ENCODE data around the gene SRD5A1. TPM values are rescaled to one million over a fixed set of nuclear protein-coding genes. Genes with fewer than 3 reads are reported as not detected.
"Not testable (repeated sequence)": the region's sequence is repeated elsewhere in the genome, so short reads cannot be mapped to it uniquely, and the experiment has no call there.

The SRD5A1 gene
- total RNA-seq, 1 donor from 2014 or later: 31.3 TPM

DNA sequence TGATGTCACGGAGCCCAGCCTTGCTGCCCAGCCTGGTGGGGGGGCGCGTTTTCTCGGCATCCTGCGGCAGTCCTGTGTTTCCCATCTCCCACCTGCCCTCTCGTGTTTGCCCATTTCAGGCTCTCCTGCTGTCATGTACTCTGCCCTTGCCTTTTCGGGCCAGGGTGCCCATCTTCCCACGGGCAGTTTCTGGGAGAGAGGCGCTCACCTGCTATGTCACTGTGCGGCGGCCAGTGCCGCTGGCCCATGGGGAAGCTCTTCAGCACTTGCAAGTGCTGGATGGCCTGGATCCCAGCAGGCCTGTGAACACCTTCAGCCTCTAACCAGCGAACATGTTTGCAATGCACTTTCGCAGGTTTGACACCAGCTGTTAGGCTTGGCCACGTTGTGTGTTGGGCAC lies 33.5 kb downstream of the SRD5A1 start:
- no peak overlapping the region for H3K27ac Mint-ChIP-seq (ENCODE audit: unreplicated experiment)
- DNase-seq (ENCODE audit: low read depth, low spot score): no peak
- H3K4me3 Mint-ChIP-seq: no peak overlapping the region
- peaks cover 26% of the 10 kb centered on the region for H3K36me3 Mint-ChIP-seq (ENCODE audit: low read depth)
- TF ChIP-seq, protein P1, sequence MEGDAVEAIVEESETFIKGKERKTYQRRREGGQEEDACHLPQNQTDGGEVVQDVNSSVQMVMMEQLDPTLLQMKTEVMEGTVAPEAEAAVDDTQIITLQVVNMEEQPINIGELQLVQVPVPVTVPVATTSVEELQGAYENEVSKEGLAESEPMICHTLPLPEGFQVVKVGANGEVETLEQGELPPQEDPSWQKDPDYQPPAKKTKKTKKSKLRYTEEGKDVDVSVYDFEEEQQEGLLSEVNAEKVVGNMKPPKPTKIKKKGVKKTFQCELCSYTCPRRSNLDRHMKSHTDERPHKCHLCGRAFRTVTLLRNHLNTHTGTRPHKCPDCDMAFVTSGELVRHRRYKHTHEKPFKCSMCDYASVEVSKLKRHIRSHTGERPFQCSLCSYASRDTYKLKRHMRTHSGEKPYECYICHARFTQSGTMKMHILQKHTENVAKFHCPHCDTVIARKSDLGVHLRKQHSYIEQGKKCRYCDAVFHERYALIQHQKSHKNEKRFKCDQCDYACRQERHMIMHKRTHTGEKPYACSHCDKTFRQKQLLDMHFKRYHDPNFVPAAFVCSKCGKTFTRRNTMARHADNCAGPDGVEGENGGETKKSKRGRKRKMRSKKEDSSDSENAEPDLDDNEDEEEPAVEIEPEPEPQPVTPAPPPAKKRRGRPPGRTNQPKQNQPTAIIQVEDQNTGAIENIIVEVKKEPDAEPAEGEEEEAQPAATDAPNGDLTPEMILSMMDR (conservative IDR thresholded peaks at IDR 0.05): no peak
- H3K4me1 Mint-ChIP-seq: no peaks in the 10 kb centered on the region
- H3K9me3 Mint-ChIP-seq: no peaks in the 10 kb centered on the region
- H3K27me3 Mint-ChIP-seq (ENCODE audit: low read depth): no peaks in the 10 kb centered on the region

DNA sequence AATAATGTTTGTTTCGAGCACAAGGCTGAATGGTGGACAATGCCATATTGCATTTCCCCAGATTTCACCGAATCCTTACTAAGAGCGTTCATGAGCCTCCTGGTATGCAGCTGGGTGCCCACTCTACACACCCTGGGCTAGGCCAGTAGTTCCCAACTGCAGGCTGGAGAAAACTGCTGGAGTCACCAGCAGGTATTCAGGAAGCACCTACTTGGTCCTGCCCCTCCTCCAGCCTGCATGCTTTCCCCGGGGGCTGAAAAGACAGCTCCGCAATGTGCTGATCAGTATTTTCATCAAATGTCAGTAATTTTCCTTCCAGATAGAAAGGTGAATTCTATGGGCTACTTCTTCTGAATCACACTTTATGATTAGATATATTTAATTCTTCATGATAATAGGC lies 34.4 kb downstream of the SRD5A1 start:
- TF ChIP-seq, protein P1 (conservative IDR thresholded peaks at IDR 0.05): no peak
- Mint-ChIP-seq H3K36me3 (ENCODE audit: low read depth) (peaks cover 28% of the 10 kb centered on the region), H3K4me3 (no peak overlapping the region), H3K27ac (ENCODE audit: unreplicated experiment) (no peak overlapping the region), H3K9me3 (no peaks in the 10 kb centered on the region), H3K27me3 (ENCODE audit: low read depth) (no peaks in the 10 kb centered on the region), H3K4me1 (no peaks in the 10 kb centered on the region)
- no peak for DNase-seq (ENCODE audit: low read depth, low spot score)

DNA sequence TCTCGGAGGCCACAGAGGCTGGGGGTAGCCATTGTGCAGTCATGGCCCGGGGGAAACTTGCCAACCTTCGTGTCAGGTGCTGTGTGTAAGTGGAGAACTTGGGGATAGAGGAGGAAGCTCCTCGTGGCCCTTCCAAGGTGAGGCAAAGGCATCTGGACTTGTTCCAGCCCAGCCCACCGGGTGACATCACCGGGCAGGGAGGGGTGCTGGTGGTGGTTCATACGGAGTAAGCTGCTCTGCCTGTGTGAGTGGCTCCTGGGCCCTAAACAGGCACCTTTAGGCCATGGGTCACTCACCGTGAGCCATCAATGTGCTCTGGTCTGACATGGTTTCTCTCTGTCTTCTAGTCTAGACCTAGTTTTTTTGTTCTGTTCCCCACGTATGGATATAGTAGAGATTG lies 35.5 kb downstream of the SRD5A1 start:
- not testable (repeated sequence) for H3K9me3 Mint-ChIP-seq; H3K27ac Mint-ChIP-seq (ENCODE audit: unreplicated experiment); H3K4me3 Mint-ChIP-seq; H3K4me1 Mint-ChIP-seq; H3K27me3 Mint-ChIP-seq (ENCODE audit: low read depth); DNase-seq (ENCODE audit: low read depth, low spot score)
- H3K36me3 Mint-ChIP-seq (ENCODE audit: low read depth): peaks cover 39% of the 10 kb centered on the region

DNA sequence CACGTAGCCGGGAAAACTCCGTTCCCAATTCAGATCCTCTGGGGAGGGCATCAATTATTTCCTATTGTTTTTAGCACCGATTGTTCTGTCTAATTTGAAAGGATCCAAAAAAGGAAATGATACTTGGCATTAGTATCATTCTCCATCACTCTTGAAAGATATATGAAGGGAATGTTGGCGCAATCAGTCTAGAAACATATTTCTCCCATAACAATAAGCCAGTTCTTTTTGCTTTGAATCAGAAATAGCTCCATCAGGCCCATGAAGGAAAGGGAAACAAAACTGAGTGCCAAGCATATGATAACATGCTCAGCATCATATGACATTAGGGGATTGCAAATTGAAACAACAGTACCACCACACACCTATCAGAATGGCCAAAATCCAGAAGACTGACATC lies 39.8 kb downstream of the SRD5A1 start:
- Mint-ChIP-seq H3K27ac (ENCODE audit: unreplicated experiment) (no peak overlapping the region), H3K9me3 (peaks cover 19% of the 10 kb centered on the region), H3K4me3 (no peak overlapping the region), H3K4me1 (no peaks in the 10 kb centered on the region), H3K27me3 (ENCODE audit: low read depth) (no peaks in the 10 kb centered on the region), H3K36me3 (ENCODE audit: low read depth) (peaks cover 52% of the 10 kb centered on the region)
- TF ChIP-seq, protein P1 (conservative IDR thresholded peaks at IDR 0.05): no peak
- DNase-seq (ENCODE audit: low read depth, low spot score): no peak

DNA sequence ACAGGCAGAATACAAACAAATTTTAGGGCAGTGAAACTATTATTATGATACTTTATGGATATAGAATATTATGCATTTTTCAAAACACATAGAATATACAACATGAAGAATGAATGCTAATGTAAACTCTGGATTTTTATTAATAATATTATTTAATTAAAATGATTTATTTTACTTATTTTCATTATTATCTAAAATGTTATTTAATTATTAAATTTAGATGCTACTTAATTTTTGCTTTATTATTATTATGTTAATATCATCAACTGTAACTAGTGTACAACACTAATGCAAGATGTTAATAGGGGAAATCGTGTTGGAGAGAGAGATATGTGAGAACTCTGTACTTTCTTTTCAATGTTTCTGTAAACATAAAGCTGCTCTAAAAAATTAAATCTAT lies 40.7 kb downstream of the SRD5A1 start:
- no peak overlapping the region for H3K27ac Mint-ChIP-seq (ENCODE audit: unreplicated experiment)
- H3K4me1 Mint-ChIP-seq: no peaks in the 10 kb centered on the region
- DNase-seq (ENCODE audit: low read depth, low spot score): no peak
- peaks cover 52% of the 10 kb centered on the region for H3K36me3 Mint-ChIP-seq (ENCODE audit: low read depth)
- TF ChIP-seq, protein P1 (conservative IDR thresholded peaks at IDR 0.05): no peak
- no peak overlapping the region for H3K4me3 Mint-ChIP-seq
- peaks cover 19% of the 10 kb centered on the region for H3K9me3 Mint-ChIP-seq
- H3K27me3 Mint-ChIP-seq (ENCODE audit: low read depth): peaks cover 3% of the 10 kb centered on the region

DNA sequence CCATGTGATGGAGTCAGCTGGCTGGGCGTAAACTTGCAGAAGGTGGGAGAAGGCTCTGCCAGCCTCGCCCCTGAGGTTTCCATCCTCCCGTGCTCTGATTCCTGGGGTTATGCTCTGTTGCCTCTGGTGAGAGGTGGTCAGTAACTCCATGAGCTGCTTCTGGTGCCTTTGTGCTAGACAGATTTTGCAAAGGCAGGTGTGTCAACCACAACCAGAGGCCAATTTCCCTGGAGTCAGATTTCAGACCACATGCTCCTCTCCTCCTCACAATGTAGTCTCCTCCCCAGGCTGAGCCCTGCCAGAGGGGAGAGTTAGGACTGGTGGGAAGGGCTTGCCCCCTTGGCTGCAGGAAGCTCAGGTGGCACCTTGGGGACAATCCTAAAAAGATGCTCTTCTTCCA lies 41.2 kb downstream of the SRD5A1 start:
- H3K27me3 Mint-ChIP-seq (ENCODE audit: low read depth): peaks cover 6% of the 10 kb centered on the region
- no peak for DNase-seq (ENCODE audit: low read depth, low spot score)
- H3K4me3 Mint-ChIP-seq: no peak overlapping the region
- no peaks in the 10 kb centered on the region for H3K4me1 Mint-ChIP-seq
- peaks cover 52% of the 10 kb centered on the region for H3K36me3 Mint-ChIP-seq (ENCODE audit: low read depth)
- no peak overlapping the region for H3K27ac Mint-ChIP-seq (ENCODE audit: unreplicated experiment)
- peaks cover 19% of the 10 kb centered on the region for H3K9me3 Mint-ChIP-seq
- TF ChIP-seq, protein P1 (conservative IDR thresholded peaks at IDR 0.05): no peak
